Natural killer cell (primary cell): Measurements from ENCODE around the gene CYP27B1. TPM values are rescaled to one million over a fixed set of nuclear protein-coding genes. Genes with fewer than 3 reads are reported as not detected.

Source experiments
- ATAC-seq, 3 donors: fragments of 150-1000 bp in 2 of 3; fragments of 200-7000 bp in 1 of 3; cut with Tn5 transposase; 1 replicate in 1 of 3; 2 replicates in 2 of 3; pipeline ENCODE4 v1.10.0; 2021; ENCODE audit warnings: mild to moderate bottlenecking in 2 of 3, moderate library complexity in 2 of 3
- DNase-seq, 2 donors: peaks; one replicate each; pipeline versions ENCODE4 v3.0.0 to v3.0.0-alpha.2; 2013 to 2021; ENCODE audit warnings: mixed read lengths in 1 of 2
- H3K27ac ChIP-seq: one replicate; pipeline ENCODE4 v1.5.1; 2013; ENCODE audit warnings: mild to moderate bottlenecking, low read length
- H3K27me3 ChIP-seq: one replicate; pipeline ENCODE4 v1.6.1; 2013; ENCODE audit warnings: low read length; ENCODE audit not compliant: control insufficient read depth, insufficient read depth
- H3K36me3 ChIP-seq: one replicate; pipeline ENCODE4 v1.6.1; 2013; ENCODE audit warnings: low read length; ENCODE audit not compliant: control insufficient read depth, insufficient read depth
- H3K4me1 ChIP-seq: one replicate; pipeline ENCODE4 v1.6.1; 2013; ENCODE audit warnings: low read length; ENCODE audit not compliant: control insufficient read depth, insufficient read depth
- H3K4me3 ChIP-seq: one replicate; pipeline ENCODE4 v1.5.1; 2013; ENCODE audit warnings: low read length
- H3K9me3 ChIP-seq: one replicate; pipeline ENCODE4 v1.6.1; 2013; ENCODE audit warnings: low read length; ENCODE audit not compliant: control insufficient read depth, insufficient read depth
- H3K27ac Mint-ChIP-seq, 2 donors: one replicate each; pipeline ENCODE4 v1.8.0; 2022; ENCODE audit warnings: mild to moderate bottlenecking in 2 of 2, mixed read lengths in 2 of 2, moderate library complexity in 1 of 2
- H3K27me3 Mint-ChIP-seq, 2 donors: one replicate each; pipeline ENCODE4 v1.8.0; 2022; ENCODE audit warnings: low read depth in 2 of 2, mixed read lengths in 2 of 2
- H3K36me3 Mint-ChIP-seq: one replicate; pipeline ENCODE4 v1.8.0; 2022; ENCODE audit warnings: mixed read lengths
- H3K4me1 Mint-ChIP-seq, 2 donors: one replicate each; pipeline ENCODE4 v1.8.0; 2022; ENCODE audit warnings: mixed read lengths in 2 of 2
- H3K4me3 Mint-ChIP-seq: one replicate; pipeline ENCODE4 v1.8.0; 2022; ENCODE audit warnings: mild to moderate bottlenecking, moderate library complexity, mixed read lengths
- H3K9me3 Mint-ChIP-seq, 2 donors: one replicate each; pipeline ENCODE4 v1.8.0; 2022; ENCODE audit warnings: mixed read lengths in 2 of 2
- CTCF ChIP-seq: fragments of 200-600 bp; IDR thresholded peaks from one replicate; pipeline ENCODE4 v1.8.0; 2022; ENCODE audit warnings: antibody characterized with exemption
- WGBS: methylation state at CpG from one replicate; pipeline ENCODE4 v1.1.7; 2013; ENCODE audit warnings: missing lambda C conversion rate; ENCODE audit not compliant: insufficient coverage; 5-methylcytosine and 5-hydroxymethylcytosine counted together
- intact Hi-C: fragments of 100-400 bp; cut with micrococcal nuclease; formaldehyde crosslinking; loops from one replicate; pipeline ENCODE4 v1.14.2; 2022
- total RNA-seq, 4 donors: library from RNA; stranded (reverse); fragments of 120-200 nt in 1 of 4; gene quantifications; one replicate each; pipeline versions ENCODE4 v1.2.3 to v1.2.4, GENCODE V29; 2013 to 2022

Gene CYP27B1
- total RNA-seq, 3 donors from 2014 or later (not counting 1 experiment from before 2014, with no cell fraction given), result 1.1 to 1.7 (median 1.6) TPM

GRCh38 chr12:57810450-57810849 is 43.6 kb upstream of the CYP27B1 start:
- TF ChIP-seq CTCF, result no peak
- no peaks in the 10 kb centered on the region for H3K4me1 ChIP-seq
- no peak overlapping the region for H3K4me3 ChIP-seq
- H3K9me3 Mint-ChIP-seq, result no peaks in the 10 kb centered on the region
- no peak overlapping the region for H3K27ac ChIP-seq
- H3K36me3 Mint-ChIP-seq, result no peaks in the 10 kb centered on the region
- WGBS, result 98% methylated on average over 5 of the region's 5 CpGs
- H3K4me3 Mint-ChIP-seq, result no peak overlapping the region
- H3K27me3 ChIP-seq, result no peaks in the 10 kb centered on the region
- no peak overlapping the region for H3K27ac Mint-ChIP-seq
- no peaks in the 10 kb centered on the region for H3K4me1 Mint-ChIP-seq
- DNase-seq (no peak), ATAC-seq (no peak)
- H3K27me3 Mint-ChIP-seq, result no peaks in the 10 kb centered on the region
- H3K9me3 ChIP-seq, result no peaks in the 10 kb centered on the region
- intact Hi-C loops, result no loop called here
- peaks cover 8% of the 10 kb centered on the region for H3K36me3 ChIP-seq

GRCh38 chr12:57809425-57809824 is 42.5 kb upstream of the CYP27B1 start:
- no peak overlapping the region for H3K27ac ChIP-seq
- H3K27me3 ChIP-seq, result no peaks in the 10 kb centered on the region
- 92% methylated on average over 3 of the region's 3 CpGs for WGBS
- Mint-ChIP-seq H3K27ac (no peak overlapping the region), H3K4me3 (no peak overlapping the region), H3K27me3 (no peaks in the 10 kb centered on the region), H3K4me1 (no peaks in the 10 kb centered on the region), H3K36me3 (no peaks in the 10 kb centered on the region), H3K9me3 (no peaks in the 10 kb centered on the region)
- no peak for ATAC-seq
- H3K4me1 ChIP-seq, result no peaks in the 10 kb centered on the region
- DNase-seq, result no peak
- intact Hi-C loops, result no loop called here
- H3K9me3 ChIP-seq, result no peaks in the 10 kb centered on the region
- no peak overlapping the region for H3K4me3 ChIP-seq
- TF ChIP-seq CTCF, result no peak
- peaks cover 8% of the 10 kb centered on the region for H3K36me3 ChIP-seq

GRCh38 chr12:57808351-57808750 is 41.5 kb upstream of the CYP27B1 start:
- ATAC-seq, result no peak

More at GRCh38 chr12:57808351-57808750, 41.5 kb upstream of the CYP27B1 start:
- H3K27me3 Mint-ChIP-seq, result no peaks in the 10 kb centered on the region
- H3K9me3 Mint-ChIP-seq, result no peaks in the 10 kb centered on the region
- Histone ChIP-seq H3K4me1 (no peaks in the 10 kb centered on the region), H3K27me3 (no peaks in the 10 kb centered on the region), H3K4me3 (no peak overlapping the region), H3K27ac (no peak overlapping the region), H3K36me3 (peaks cover 8% of the 10 kb centered on the region), H3K9me3 (no peaks in the 10 kb centered on the region)
- no peaks in the 10 kb centered on the region for H3K36me3 Mint-ChIP-seq
- no peak for DNase-seq
- H3K27ac Mint-ChIP-seq, result no peak overlapping the region
- TF ChIP-seq CTCF, result no peak
- no peaks in the 10 kb centered on the region for H3K4me1 Mint-ChIP-seq
- intact Hi-C loops, result no loop called here
- no peak overlapping the region for H3K4me3 Mint-ChIP-seq
- WGBS, result 94% methylated on average over 5 of the region's 5 CpGs
